SK-N-SH (cell line): ENCODE measurements around the gene ECSCR. TPM values are rescaled to one million over a fixed set of nuclear protein-coding genes. Genes with fewer than 3 reads are reported as not detected.

ENCODE experiments used
- CTCF ChIA-PET: fragments of 300-600, 350-600 bp; formaldehyde crosslinking; extraction: SDS; loops from one replicate; lab custom pipeline; 2021; lab: Yijun Ruan, JAX
- POLR2A ChIA-PET: fragments of 350-600 bp; sonication (Branson Sonifier 250); formaldehyde crosslinking; extraction: SDS; loops from one replicate; lab custom pipeline; 2020; ENCODE audit warnings: antibody characterized with exemption, inconsistent platforms; lab: Yijun Ruan, JAX
- DNase-seq: peaks from one replicate; pipeline ENCODE4 v3.0.0; 2012
- H2AFZ ChIP-seq: fragments of 200-600 bp; sonication (generic); 2 replicates; pipeline ENCODE4 v1.8.1; 2016; ENCODE audit warnings: antibody characterized with exemption, mild to moderate bottlenecking, low read depth
- H3F3A ChIP-seq: fragments of 200-600 bp; sonication (generic); replicated peaks from 2 replicates; pipeline ENCODE3; 2016; ENCODE audit warnings: antibody characterized with exemption, mild to moderate bottlenecking; ENCODE audit not compliant: insufficient read depth
- H3K27ac ChIP-seq, 2 experiments: fragments of 200-500 bp in 1 of 2; fragments of 200-600 bp in 1 of 2; sonication (Bioruptor generic) in 1 of 2; sonication (generic), shearing (Covaris generic) in 1 of 2; 2 replicates each; pipeline versions ENCODE4 v1.5.1 to v1.6.1; 2014 to 2016; ENCODE audit warnings: low read depth in 2 of 2, inconsistent platforms in 1 of 2, low read length in 1 of 2, mild to moderate bottlenecking in 1 of 2, mixed read lengths in 1 of 2
- H3K27me3 ChIP-seq: fragments of 200-600 bp; sonication (generic), shearing (Covaris generic); 2 replicates; pipeline ENCODE4 v1.6.1; 2016; ENCODE audit warnings: mixed run types; ENCODE audit not compliant: insufficient read depth
- H3K36me3 ChIP-seq, 2 experiments: fragments of 200-500 bp in 1 of 2; fragments of 200-600 bp in 1 of 2; sonication (Bioruptor generic) in 1 of 2; sonication (generic) in 1 of 2; replicated peaks in 1 of 2; 2 replicates each; pipeline versions ENCODE3 to v1.5.1; 2014 to 2016; ENCODE audit warnings: low read length in 1 of 2, mild to moderate bottlenecking in 1 of 2; ENCODE audit not compliant: insufficient read depth in 2 of 2, control insufficient read depth in 1 of 2
- H3K4me1 ChIP-seq, 2 experiments: fragments of 200-500 bp in 1 of 2; fragments of 200-600 bp in 1 of 2; sonication (Bioruptor generic) in 1 of 2; sonication (generic), shearing (Covaris generic) in 1 of 2; 2 replicates each; pipeline versions ENCODE4 v1.5.1 to v1.6.1; 2014 to 2016; ENCODE audit warnings: low read depth in 1 of 2, low read length in 1 of 2, mixed run types in 1 of 2; ENCODE audit not compliant: insufficient read depth in 2 of 2, control insufficient read depth in 1 of 2
- H3K4me2 ChIP-seq: fragments of 200-600 bp; sonication (generic), shearing (Covaris generic); 2 replicates; pipeline ENCODE4 v1.6.1; 2017; ENCODE audit warnings: mixed run types
- H3K4me3 ChIP-seq, 2 experiments: fragments of 200-500 bp in 1 of 2; fragments of 200-600 bp in 1 of 2; sonication (Bioruptor generic) in 1 of 2; sonication (generic), shearing (Covaris generic) in 1 of 2; 2 replicates each; pipeline versions ENCODE4 v1.5.1 to v1.8.1; 2014 to 2016; ENCODE audit warnings: low read depth in 2 of 2, inconsistent platforms in 1 of 2, low read length in 1 of 2, mild to moderate bottlenecking in 1 of 2, mixed read lengths in 1 of 2, moderate library complexity in 1 of 2
- H3K79me2 ChIP-seq: fragments of 200-600 bp; sonication (generic); 2 replicates; pipeline ENCODE4 v1.8.1; 2017; ENCODE audit warnings: mild to moderate bottlenecking; ENCODE audit not compliant: insufficient read depth
- H3K9ac ChIP-seq: fragments of 200-600 bp; sonication (generic); 2 replicates; pipeline ENCODE4 v1.6.1; 2017; ENCODE audit warnings: mixed run types
- H3K9me2 ChIP-seq: fragments of 200-600 bp; sonication (generic); 2 replicates; pipeline ENCODE4 v1.6.1; 2017; ENCODE audit warnings: mixed run types
- H3K9me3 ChIP-seq: fragments of 200-600 bp; sonication (generic); 2 replicates; pipeline ENCODE4 v1.6.1; 2017; ENCODE audit warnings: mixed run types, mild to moderate bottlenecking, moderate library complexity
- H4K20me1 ChIP-seq: fragments of 200-600 bp; sonication (generic); 2 replicates; pipeline ENCODE4 v1.6.1; 2017; ENCODE audit warnings: mild to moderate bottlenecking, mixed run types; ENCODE audit not compliant: insufficient read depth
- ELF1 ChIP-seq: IDR thresholded peaks from 2 replicates; pipeline ENCODE4 v1.4.0; 2012
- EP300 ChIP-seq, 2 experiments: IDR thresholded peaks; 2 replicates each; pipeline versions ENCODE4 v1.4.0 to v1.6.1; 2012; ENCODE audit warnings: borderline replicate concordance in 1 of 2, low read depth in 1 of 2, low read length in 1 of 2
- RAD21 ChIP-seq: IDR thresholded peaks from 2 replicates; pipeline ENCODE4 v1.6.1; 2012; ENCODE audit warnings: mild to moderate bottlenecking, low read length
- TEAD4 ChIP-seq: IDR thresholded peaks from 2 replicates; pipeline ENCODE4 v1.4.0; 2012; ENCODE audit warnings: mild to moderate bottlenecking, borderline replicate concordance; ENCODE audit not compliant: insufficient read depth
- YY1 ChIP-seq: IDR thresholded peaks from 2 replicates; pipeline ENCODE4 v1.4.0; 2012; ENCODE audit warnings: low read depth, mild to moderate bottlenecking
- WGBS: methylation state at CpG from one replicate; pipeline ENCODE4 v1.1.6; 2017; ENCODE audit warnings: low lambda C conversion rate; 5-methylcytosine and 5-hydroxymethylcytosine counted together
- polyA plus RNA-seq, 3 experiments: library from polyadenylated mRNA; depleted of rRNA; stranded (reverse); fragments of >200 nt; gene quantifications; 2 replicates each; pipeline ENCODE4 v1.2.3, GENCODE V29; 2012
- TF ChIP-seq, protein P1 (sequence below): fragments of 150-350 bp; IDR thresholded peaks from 2 replicates; pipeline ENCODE4 v1.6.1; 2017; ENCODE audit warnings: antibody characterized with exemption, low read length, low read depth, borderline replicate concordance
- TF ChIP-seq, protein P2 (sequence below): fragments of 150-350 bp; IDR thresholded peaks from 2 replicates; pipeline ENCODE4 v1.6.1; 2016; ENCODE audit warnings: mild to moderate bottlenecking, low read depth, low read length
- TF ChIP-seq, protein P3 (sequence below): IDR thresholded peaks from 2 replicates; pipeline ENCODE4; 2012
- TF ChIP-seq, protein P4 (sequence below): IDR thresholded peaks from 2 replicates; pipeline ENCODE4 v1.4.0; 2012; ENCODE audit warnings: low read depth, borderline replicate concordance

ECSCR gene
- polyA plus RNA-seq, 1 of the 3 experiments (the other 2 are of a cell fraction) = 10.9 TPM

DNA sequence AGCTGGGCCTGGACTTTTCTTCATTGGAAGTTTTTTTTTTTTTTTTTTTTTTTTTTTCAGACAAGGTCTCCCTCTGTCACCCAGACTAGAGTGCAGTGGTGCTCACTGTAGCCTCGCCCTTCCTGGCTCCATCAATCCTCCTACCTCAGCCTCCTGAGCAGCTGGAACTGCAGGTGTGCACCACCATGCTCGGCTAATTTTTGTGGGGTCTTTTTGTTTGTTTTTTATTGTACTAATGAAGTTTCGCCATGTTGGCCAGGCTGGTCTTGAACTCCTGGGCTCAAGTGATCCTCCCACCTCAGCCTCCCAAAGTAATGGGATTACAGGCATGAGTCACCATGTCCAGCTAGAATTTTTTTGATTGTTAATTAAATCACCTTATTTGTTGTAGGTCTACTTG, 26.9 kb downstream of the ECSCR start:
- TF ChIP-seq YY1 (no peak), RAD21 (no peak), TEAD4 (no peak), EP300 (IDR thresholded peaks at IDR 0.05; ENCODE audit: borderline replicate concordance in 1 of 2, low read depth in 1 of 2, low read length in 1 of 2) (no peak), ELF1 (no peak)
- TF ChIP-seq, protein P1, sequence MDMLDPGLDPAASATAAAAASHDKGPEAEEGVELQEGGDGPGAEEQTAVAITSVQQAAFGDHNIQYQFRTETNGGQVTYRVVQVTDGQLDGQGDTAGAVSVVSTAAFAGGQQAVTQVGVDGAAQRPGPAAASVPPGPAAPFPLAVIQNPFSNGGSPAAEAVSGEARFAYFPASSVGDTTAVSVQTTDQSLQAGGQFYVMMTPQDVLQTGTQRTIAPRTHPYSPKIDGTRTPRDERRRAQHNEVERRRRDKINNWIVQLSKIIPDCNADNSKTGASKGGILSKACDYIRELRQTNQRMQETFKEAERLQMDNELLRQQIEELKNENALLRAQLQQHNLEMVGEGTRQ = no peak
- TF ChIP-seq, protein P2, sequence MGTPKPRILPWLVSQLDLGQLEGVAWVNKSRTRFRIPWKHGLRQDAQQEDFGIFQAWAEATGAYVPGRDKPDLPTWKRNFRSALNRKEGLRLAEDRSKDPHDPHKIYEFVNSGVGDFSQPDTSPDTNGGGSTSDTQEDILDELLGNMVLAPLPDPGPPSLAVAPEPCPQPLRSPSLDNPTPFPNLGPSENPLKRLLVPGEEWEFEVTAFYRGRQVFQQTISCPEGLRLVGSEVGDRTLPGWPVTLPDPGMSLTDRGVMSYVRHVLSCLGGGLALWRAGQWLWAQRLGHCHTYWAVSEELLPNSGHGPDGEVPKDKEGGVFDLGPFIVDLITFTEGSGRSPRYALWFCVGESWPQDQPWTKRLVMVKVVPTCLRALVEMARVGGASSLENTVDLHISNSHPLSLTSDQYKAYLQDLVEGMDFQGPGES = no peak
- TF ChIP-seq, protein P3, sequence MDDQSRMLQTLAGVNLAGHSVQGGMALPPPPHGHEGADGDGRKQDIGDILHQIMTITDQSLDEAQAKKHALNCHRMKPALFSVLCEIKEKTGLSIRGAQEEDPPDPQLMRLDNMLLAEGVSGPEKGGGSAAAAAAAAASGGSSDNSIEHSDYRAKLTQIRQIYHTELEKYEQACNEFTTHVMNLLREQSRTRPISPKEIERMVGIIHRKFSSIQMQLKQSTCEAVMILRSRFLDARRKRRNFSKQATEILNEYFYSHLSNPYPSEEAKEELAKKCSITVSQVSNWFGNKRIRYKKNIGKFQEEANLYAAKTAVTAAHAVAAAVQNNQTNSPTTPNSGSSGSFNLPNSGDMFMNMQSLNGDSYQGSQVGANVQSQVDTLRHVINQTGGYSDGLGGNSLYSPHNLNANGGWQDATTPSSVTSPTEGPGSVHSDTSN = no peak
- TF ChIP-seq, protein P4, sequence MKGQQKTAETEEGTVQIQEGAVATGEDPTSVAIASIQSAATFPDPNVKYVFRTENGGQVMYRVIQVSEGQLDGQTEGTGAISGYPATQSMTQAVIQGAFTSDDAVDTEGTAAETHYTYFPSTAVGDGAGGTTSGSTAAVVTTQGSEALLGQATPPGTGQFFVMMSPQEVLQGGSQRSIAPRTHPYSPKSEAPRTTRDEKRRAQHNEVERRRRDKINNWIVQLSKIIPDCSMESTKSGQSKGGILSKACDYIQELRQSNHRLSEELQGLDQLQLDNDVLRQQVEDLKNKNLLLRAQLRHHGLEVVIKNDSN = no peak
- H3F3A ChIP-seq = no peaks in the 10 kb centered on the region
- no peak overlapping the region for H3K27ac ChIP-seq
- ChIA-PET CTCF (interaction anchor here (2.9 to 3.1 kb wide), 2 partner anchors 13 to 78 kb away, joined by 16 to 22 read pairs; no protein-coding TSS in a partner anchor), POLR2A (no interaction called here)
- H3K9ac ChIP-seq = no peak overlapping the region
- no peak overlapping the region for H2AFZ ChIP-seq
- no peaks in the 10 kb centered on the region for H4K20me1 ChIP-seq
- no peaks in the 10 kb centered on the region for H3K9me2 ChIP-seq
- no peaks in the 10 kb centered on the region for H3K27me3 ChIP-seq
- H3K36me3 ChIP-seq = peaks cover 0 to 19% of the 10 kb centered on the region in 2 experiments
- H3K79me2 ChIP-seq = no peaks in the 10 kb centered on the region
- no peak for DNase-seq
- no peak overlapping the region for H3K4me2 ChIP-seq
- no peaks in the 10 kb centered on the region for H3K9me3 ChIP-seq
- WGBS = 89% methylated on average over 3 of the region's 3 CpGs
- no peak overlapping the region for H3K4me3 ChIP-seq
- H3K4me1 ChIP-seq = peaks cover 4 to 10% of the 10 kb centered on the region in 2 experiments; a peak in 2 of 4 replicates

DNA sequence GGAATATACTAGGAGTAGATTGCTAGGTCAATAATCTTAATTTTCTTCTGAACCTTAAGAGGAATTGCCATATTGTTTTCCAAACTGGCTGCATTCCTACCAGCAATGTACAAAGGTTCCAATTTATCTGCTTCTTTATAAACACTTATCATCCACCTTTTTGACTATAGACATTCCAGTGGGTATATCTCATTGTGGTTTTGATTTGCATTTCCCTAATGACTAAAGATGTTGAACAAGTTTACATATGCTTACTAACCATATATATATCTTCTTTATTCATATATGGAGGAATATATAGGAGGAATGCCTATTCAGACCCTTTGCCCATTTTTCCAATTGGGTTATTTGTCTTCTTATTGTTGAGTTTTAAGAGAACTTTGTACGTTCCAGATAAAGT, 30.8 kb downstream of the ECSCR start:
- H3K36me3 ChIP-seq = peaks cover 6 to 32% of the 10 kb centered on the region in 2 experiments
- H3K27ac ChIP-seq = no peak overlapping the region
- WGBS = 87% methylated on average over 1 of the region's 1 CpG
- peaks cover 0 to 2% of the 10 kb centered on the region in 2 experiments; a peak in 1 of 4 replicates for H3K4me1 ChIP-seq
- H3K4me3 ChIP-seq = no peak overlapping the region
- no peak overlapping the region for H3K4me2 ChIP-seq
- DNase-seq = no peak
- H4K20me1 ChIP-seq = no peaks in the 10 kb centered on the region
- peaks cover 10% of the 10 kb centered on the region for H3F3A ChIP-seq
- POLR2A ChIA-PET = interaction anchor here (0.7 kb wide), 1 partner anchor 830 kb away, joined by 5 read pairs; no protein-coding TSS in a partner anchor
- no peaks in the 10 kb centered on the region for H3K9me2 ChIP-seq
- TF ChIP-seq TEAD4 (no peak), YY1 (no peak)
- TF ChIP-seq, protein P3 = no peak
- no peak overlapping the region for H3K9ac ChIP-seq
- H3K27me3 ChIP-seq = no peaks in the 10 kb centered on the region
- H3K79me2 ChIP-seq = no peaks in the 10 kb centered on the region
- CTCF ChIA-PET = interaction anchor here (3.0 kb wide), 1 partner anchor 82 kb away, joined by 14 read pairs; no protein-coding TSS in a partner anchor
- H2AFZ ChIP-seq = no peak overlapping the region
- H3K9me3 ChIP-seq = no peaks in the 10 kb centered on the region
